ENCODE measurements around the gene CEP128.

- no peak for TF ChIP-seq ZNF274 (IDR thresholded peaks at IDR 0.05; ENCODE audit: low read depth, low read length)
- TF ChIP-seq YY1 (IDR thresholded peaks at IDR 0.05; ENCODE audit: insufficient read depth, insufficient read length): no peak
Observed at GRCh38 chr14:80607430-80608190, 333.9 kb downstream of the CEP128 start.
